HEK293 (cell line): Measurements from ENCODE around the gene HOXA11.

Experiments used
- CTCF ChIA-PET: fragments of 350-600 bp; formaldehyde crosslinking; extraction: SDS; loops from one replicate; lab custom pipeline; 2021; ENCODE audit warnings: antibody characterized with exemption; lab: Yijun Ruan, JAX
- POLR2A ChIA-PET: fragments of 300-600 bp; formaldehyde crosslinking; extraction: SDS; loops from one replicate; lab custom pipeline; 2020; ENCODE audit warnings: antibody characterized with exemption, inconsistent platforms; lab: Yijun Ruan, JAX
- H3K27ac ChIP-seq: fragments of 200-500 bp; sonication (Bioruptor generic); 2 replicates; pipeline ENCODE4 v1.5.1; 2014; ENCODE audit warnings: low read depth, low read length, control low read depth, inconsistent platforms; ENCODE audit errors: extremely low read depth
- H3K36me3 ChIP-seq, 2 experiments: fragments of 200-500 bp in 1 of 2; sonication (Bioruptor generic) in 1 of 2; 1 replicate in 1 of 2; 2 replicates in 1 of 2; pipeline ENCODE4 v1.5.1; 2014 to 2017; ENCODE audit warnings: inconsistent platforms in 2 of 2, low read length in 2 of 2; ENCODE audit not compliant: control insufficient read depth in 2 of 2, insufficient read depth in 1 of 2
- H3K4me1 ChIP-seq: fragments of 200-500 bp; sonication (Bioruptor generic); 2 replicates; pipeline ENCODE4 v1.5.1; 2014; ENCODE audit warnings: mild to moderate bottlenecking, low read length, inconsistent platforms; ENCODE audit not compliant: control insufficient read depth, insufficient read depth
- H3K4me3 ChIP-seq: 2 replicates; pipeline ENCODE4 v1.5.1; 2011; ENCODE audit warnings: low read depth, mild to moderate bottlenecking, control low read depth, low read length, moderate library complexity
- H3K9me3 ChIP-seq: fragments of 200-500 bp; sonication (Bioruptor generic); 2 replicates; pipeline ENCODE4 v1.5.1; 2014; ENCODE audit warnings: low read depth, low read length, inconsistent platforms; ENCODE audit not compliant: control insufficient read depth, insufficient read depth
- BCL11A ChIP-seq: fragments of 450-650 bp; formaldehyde crosslinking; IDR thresholded peaks from 2 replicates; pipeline ENCODE4 v1.5.1; 2016; ENCODE audit warnings: low read depth, missing biosample characterization, missing genetic modification characterization
- EGR2 ChIP-seq: fragments of 450-650 bp; formaldehyde crosslinking; IDR thresholded peaks from 2 replicates; pipeline ENCODE4 v1.5.1; 2016; ENCODE audit warnings: low read depth, missing biosample characterization, missing genetic modification characterization
- GLIS1 ChIP-seq: fragments of 450-650 bp; formaldehyde crosslinking; IDR thresholded peaks from 2 replicates; pipeline ENCODE4 v1.5.1; 2016; ENCODE audit warnings: missing biosample characterization, missing genetic modification characterization
- GLIS2 ChIP-seq: fragments of 450-650 bp; formaldehyde crosslinking; IDR thresholded peaks from 2 replicates; pipeline ENCODE4 v1.5.1; 2016; ENCODE audit warnings: missing biosample characterization, missing genetic modification characterization
- IKZF3 ChIP-seq: fragments of 450-650 bp; IDR thresholded peaks from 2 replicates; pipeline ENCODE4 v1.5.0; 2018; ENCODE audit warnings: missing biosample characterization, mild to moderate bottlenecking, missing genetic modification characterization, moderate library complexity
- KLF16 ChIP-seq: fragments of 450-650 bp; formaldehyde crosslinking; IDR thresholded peaks from 2 replicates; pipeline ENCODE4 v1.5.1; 2017; ENCODE audit warnings: missing biosample characterization, missing genetic modification characterization
- PBX3 ChIP-seq: sonication (generic); formaldehyde crosslinking; IDR thresholded peaks from 2 replicates; pipeline ENCODE4 v1.8.1; 2022; ENCODE audit warnings: mild to moderate bottlenecking, moderate library complexity, missing genetic modification reagents
- PRDM6 ChIP-seq: fragments of 450-650 bp; formaldehyde crosslinking; IDR thresholded peaks from 2 replicates; pipeline ENCODE4 v1.5.1; 2017; ENCODE audit warnings: missing biosample characterization, missing genetic modification characterization
- ZFHX2 ChIP-seq: fragments of 450-650 bp; formaldehyde crosslinking; conservative IDR thresholded peaks from 2 replicates; pipeline ENCODE4 v1.5.1; 2016; ENCODE audit warnings: missing biosample characterization, missing genetic modification characterization
- ZNF155 ChIP-seq: fragments of 450-650 bp; formaldehyde crosslinking; IDR thresholded peaks from 2 replicates; pipeline ENCODE4 v1.5.1; 2016; ENCODE audit warnings: missing biosample characterization, missing genetic modification characterization
- ZNF169 ChIP-seq: fragments of 450-650 bp; formaldehyde crosslinking; IDR thresholded peaks from 2 replicates; pipeline ENCODE4 v1.5.1; 2016; ENCODE audit warnings: missing biosample characterization, missing genetic modification characterization
- ZNF184 ChIP-seq: fragments of 450-650 bp; IDR thresholded peaks from 2 replicates; pipeline ENCODE4 v1.5.1; 2018; ENCODE audit warnings: missing biosample characterization, mild to moderate bottlenecking, missing genetic modification characterization
- ZNF335 ChIP-seq: fragments of 450-650 bp; formaldehyde crosslinking; conservative IDR thresholded peaks from 2 replicates; pipeline ENCODE4 v1.5.1; 2016; ENCODE audit warnings: missing biosample characterization, missing genetic modification characterization
- ZNF341 ChIP-seq: fragments of 450-650 bp; formaldehyde crosslinking; IDR thresholded peaks from 2 replicates; pipeline ENCODE4; 2016; ENCODE audit warnings: low read depth, missing biosample characterization, missing genetic modification characterization
- ZNF548 ChIP-seq: fragments of 450-650 bp; formaldehyde crosslinking; IDR thresholded peaks from 2 replicates; pipeline ENCODE4 v1.5.1; 2016; ENCODE audit warnings: missing biosample characterization, missing genetic modification characterization
- ZNF623 ChIP-seq: fragments of 450-650 bp; formaldehyde crosslinking; IDR thresholded peaks from 2 replicates; pipeline ENCODE4 v1.5.1; 2016; ENCODE audit warnings: missing biosample characterization, missing genetic modification characterization
- ZNF843 ChIP-seq: fragments of 450-650 bp; formaldehyde crosslinking; IDR thresholded peaks from 2 replicates; pipeline ENCODE4 v1.5.1; 2016; ENCODE audit warnings: missing biosample characterization, missing genetic modification characterization
- TF ChIP-seq, protein P1 (sequence below): fragments of 450-650 bp; formaldehyde crosslinking; IDR thresholded peaks from 2 replicates; pipeline ENCODE4 v1.5.1; 2016; ENCODE audit warnings: missing biosample characterization, missing genetic modification characterization
- TF ChIP-seq, protein P2 (sequence below): fragments of 450-650 bp; formaldehyde crosslinking; IDR thresholded peaks from 2 replicates; pipeline ENCODE4 v1.5.1; 2016; ENCODE audit warnings: missing biosample characterization, missing genetic modification characterization

The HOXA11 gene

DNA sequence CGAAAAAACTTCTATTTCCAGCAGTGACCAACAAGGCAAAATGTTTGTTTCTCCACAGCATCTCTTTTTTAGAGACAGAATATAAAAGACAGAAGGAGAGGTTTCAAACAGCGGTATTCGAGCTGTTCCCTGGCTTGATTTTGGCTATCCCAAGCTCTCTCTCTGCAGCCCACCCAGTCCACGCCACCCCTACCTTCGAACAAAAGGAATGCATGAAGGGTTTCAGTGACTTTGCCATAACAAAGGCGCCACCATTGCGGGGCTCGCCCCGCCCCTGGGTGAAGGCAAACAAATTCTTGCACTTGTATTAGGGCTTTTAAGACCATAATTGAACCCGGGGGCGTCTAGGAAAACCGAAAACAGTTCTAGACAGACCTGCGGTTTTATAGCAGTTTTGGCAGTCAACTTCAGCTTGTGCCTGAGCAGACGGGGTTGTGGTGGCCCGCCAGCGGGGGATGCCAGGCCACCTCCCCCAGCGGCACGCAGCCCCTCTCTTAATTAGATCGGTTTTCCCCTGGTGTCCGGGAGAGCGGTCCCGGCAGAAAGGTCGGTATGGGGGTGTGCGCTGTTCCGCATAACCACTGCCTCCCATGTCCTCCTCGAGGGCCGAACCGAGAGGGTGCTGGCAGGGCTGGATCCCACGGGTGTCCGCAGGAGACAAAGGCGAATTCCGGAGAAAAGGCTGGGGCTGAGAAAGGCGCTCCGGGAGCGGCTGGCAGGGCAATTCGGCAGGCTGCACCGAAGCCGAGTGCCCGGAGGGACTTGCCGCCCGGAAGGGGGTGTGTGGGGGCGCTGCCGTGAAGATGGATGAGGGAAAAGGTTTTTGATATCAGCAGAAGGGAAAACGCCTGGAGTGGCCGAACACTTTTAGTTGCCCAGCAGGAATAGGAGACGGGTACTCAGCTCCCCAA, 2.7 kb upstream of the HOXA11 start (continued):
- peak; percentile 76 for TF ChIP-seq PRDM6 (tag by site-specific recombination)
- TF ChIP-seq GLIS1 = peak; percentile 68
- TF ChIP-seq KLF16 (tag by site-specific recombination) = no peak
- peak; percentile 28; the same call in 1 of the 2 replicates for TF ChIP-seq ZNF843
- TF ChIP-seq, protein P1, sequence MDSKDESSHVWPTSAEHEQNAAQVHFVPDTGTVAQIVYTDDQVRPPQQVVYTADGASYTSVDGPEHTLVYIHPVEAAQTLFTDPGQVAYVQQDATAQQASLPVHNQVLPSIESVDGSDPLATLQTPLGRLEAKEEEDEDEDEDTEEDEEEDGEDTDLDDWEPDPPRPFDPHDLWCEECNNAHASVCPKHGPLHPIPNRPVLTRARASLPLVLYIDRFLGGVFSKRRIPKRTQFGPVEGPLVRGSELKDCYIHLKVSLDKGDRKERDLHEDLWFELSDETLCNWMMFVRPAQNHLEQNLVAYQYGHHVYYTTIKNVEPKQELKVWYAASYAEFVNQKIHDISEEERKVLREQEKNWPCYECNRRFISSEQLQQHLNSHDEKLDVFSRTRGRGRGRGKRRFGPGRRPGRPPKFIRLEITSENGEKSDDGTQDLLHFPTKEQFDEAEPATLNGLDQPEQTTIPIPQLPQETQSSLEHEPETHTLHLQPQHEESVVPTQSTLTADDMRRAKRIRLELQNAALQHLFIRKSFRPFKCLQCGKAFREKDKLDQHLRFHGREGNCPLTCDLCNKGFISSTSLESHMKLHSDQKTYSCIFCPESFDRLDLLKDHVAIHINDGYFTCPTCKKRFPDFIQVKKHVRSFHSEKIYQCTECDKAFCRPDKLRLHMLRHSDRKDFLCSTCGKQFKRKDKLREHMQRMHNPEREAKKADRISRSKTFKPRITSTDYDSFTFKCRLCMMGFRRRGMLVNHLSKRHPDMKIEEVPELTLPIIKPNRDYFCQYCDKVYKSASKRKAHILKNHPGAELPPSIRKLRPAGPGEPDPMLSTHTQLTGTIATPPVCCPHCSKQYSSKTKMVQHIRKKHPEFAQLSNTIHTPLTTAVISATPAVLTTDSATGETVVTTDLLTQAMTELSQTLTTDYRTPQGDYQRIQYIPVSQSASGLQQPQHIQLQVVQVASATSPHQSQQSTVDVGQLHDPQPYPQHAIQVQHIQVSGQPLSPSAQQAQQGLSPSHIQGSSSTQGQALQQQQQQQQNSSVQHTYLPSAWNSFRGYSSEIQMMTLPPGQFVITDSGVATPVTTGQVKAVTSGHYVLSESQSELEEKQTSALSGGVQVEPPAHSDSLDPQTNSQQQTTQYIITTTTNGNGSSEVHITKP (tag by site-specific recombination) = peak; percentile 9; the same call in 1 of the 2 replicates
- peak; percentile 18; the same call in 1 of the 2 replicates for TF ChIP-seq EGR2 (tag by site-specific recombination)
- TF ChIP-seq ZNF169 (tag by site-specific recombination) = no peak
- no peak for TF ChIP-seq BCL11A
- TF ChIP-seq ZNF548 (tag by site-specific recombination) = no peak
- peak; percentile 77 for TF ChIP-seq ZFHX2 (tag by site-specific recombination)
- peak; percentile 67 for TF ChIP-seq GLIS2

DNA sequence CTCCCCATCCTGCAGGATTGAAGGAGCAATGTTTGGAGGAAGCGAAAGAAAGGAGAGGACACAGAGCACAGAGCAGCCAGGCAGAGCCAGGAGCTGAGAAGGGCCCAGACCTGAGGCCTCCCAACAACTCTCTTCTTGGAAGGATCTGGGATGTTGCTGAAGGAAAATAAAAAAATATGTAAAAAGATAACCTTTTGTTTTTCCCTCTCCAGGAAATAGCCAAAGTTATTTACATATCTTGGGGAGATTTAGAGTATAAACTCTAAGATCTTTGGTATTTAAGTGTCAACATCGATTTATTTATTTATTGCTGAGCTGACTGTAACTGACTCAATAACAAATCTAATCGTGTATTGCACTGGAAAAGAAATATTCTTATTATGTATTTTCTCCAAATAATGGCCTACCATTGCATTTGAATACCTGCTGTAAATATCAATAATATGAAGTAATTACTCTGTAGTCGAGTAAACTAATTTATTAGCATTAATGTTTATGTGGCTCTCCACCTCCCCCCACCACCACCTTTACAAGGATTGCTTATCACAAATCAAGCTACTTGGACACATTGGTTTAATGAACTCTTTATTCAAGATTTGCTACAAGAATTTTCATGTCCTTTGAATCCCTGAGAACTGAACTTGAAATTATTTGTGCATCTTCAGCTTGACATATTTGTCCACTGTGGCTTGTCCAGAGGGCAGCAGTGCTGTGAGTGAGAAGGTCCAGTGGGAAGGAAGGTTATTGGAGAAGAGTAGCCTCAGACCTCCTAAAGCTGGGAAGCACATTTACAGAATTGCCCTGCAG, 1.8 kb upstream of the HOXA11 start:
- TF ChIP-seq PBX3 = no peak
- TF ChIP-seq ZNF335 = no peak
- peak; percentile 67; the same call in 1 of the 2 replicates for TF ChIP-seq PRDM6 (tag by site-specific recombination)
- TF ChIP-seq ZNF155 = no peak
- peak; percentile 37 for TF ChIP-seq IKZF3
- TF ChIP-seq ZNF623 (tag by site-specific recombination) = no peak
- TF ChIP-seq, protein P2, sequence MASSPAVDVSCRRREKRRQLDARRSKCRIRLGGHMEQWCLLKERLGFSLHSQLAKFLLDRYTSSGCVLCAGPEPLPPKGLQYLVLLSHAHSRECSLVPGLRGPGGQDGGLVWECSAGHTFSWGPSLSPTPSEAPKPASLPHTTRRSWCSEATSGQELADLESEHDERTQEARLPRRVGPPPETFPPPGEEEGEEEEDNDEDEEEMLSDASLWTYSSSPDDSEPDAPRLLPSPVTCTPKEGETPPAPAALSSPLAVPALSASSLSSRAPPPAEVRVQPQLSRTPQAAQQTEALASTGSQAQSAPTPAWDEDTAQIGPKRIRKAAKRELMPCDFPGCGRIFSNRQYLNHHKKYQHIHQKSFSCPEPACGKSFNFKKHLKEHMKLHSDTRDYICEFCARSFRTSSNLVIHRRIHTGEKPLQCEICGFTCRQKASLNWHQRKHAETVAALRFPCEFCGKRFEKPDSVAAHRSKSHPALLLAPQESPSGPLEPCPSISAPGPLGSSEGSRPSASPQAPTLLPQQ (tag by site-specific recombination) = no peak
- TF ChIP-seq ZNF341 (tag by site-specific recombination) = no peak
- TF ChIP-seq ZNF184 (tag by site-specific recombination) = no peak
- Histone ChIP-seq H3K36me3 (peaks cover 4 to 11% of the 10 kb centered on the region in 2 experiments; a peak in 2 of 3 replicates), H3K27ac (peak overlapping the region; percentile 99), H3K9me3 (no peaks in the 10 kb centered on the region), H3K4me1 (peaks cover 31% of the 10 kb centered on the region), H3K4me3 (peak overlapping the region; percentile 64)
- CTCF ChIA-PET = interaction anchor here (0.6 to 3.2 kb wide), 13 partner anchors 9 to 909 kb away, joined by 3 to 26 read pairs (median 4); partner anchors contain the start of genes HOXA13 and HOXA5
- POLR2A ChIA-PET = interaction anchor here (0.5 to 7.6 kb wide), 10 partner anchors 9 to 476 kb away, joined by 3 to 237 read pairs (median 4); partner anchors contain the start of genes HIBADH, HOXA10 and HOXA13
